ENCODE data around the gene LRRC56. TPM values are rescaled to one million over a fixed set of nuclear protein-coding genes. Genes with fewer than 3 reads are reported as not detected.

LRRC56 gene
- total RNA-seq, 1 experiment from 2014 or later: 3.4 TPM

- H3T11ph ChIP-seq (ENCODE audit: low read length): no peak overlapping the region
- H4K20me1 ChIP-seq (ENCODE audit: control insufficient read depth, insufficient read depth, insufficient read length): no peaks in the 10 kb centered on the region
- no peak overlapping the region for H3K27ac ChIP-seq (ENCODE audit: insufficient read length, low read depth, low read length)
- no peak overlapping the region for H2BK5ac ChIP-seq (ENCODE audit: insufficient read length, low read length)
- peak overlapping the region; percentile 65 to 76 for H3K4me3 Mint-ChIP-seq
- no peak overlapping the region for H2BK120ac ChIP-seq (ENCODE audit: low read depth, low read length, poor library complexity, severe bottlenecking)
- peaks cover 5 to 18% (median 10%) of the 10 kb centered on the region in 3 experiments; a peak in 5 of 7 replicates for H3K36me3 Mint-ChIP-seq (ENCODE audit: insufficient read depth in 1 of 3, low read depth in 3 of 3)
- H4K8ac ChIP-seq (replicated peaks; ENCODE audit: insufficient read length, low read depth, low read length): no peak overlapping the region
- no peaks in the 10 kb centered on the region for H3K9me3 ChIP-seq (ENCODE audit: control insufficient read depth, low read depth, low read length)
- peaks cover 19% of the 10 kb centered on the region for H3K23me2 ChIP-seq (ENCODE audit: insufficient read length, low read depth, low read length, poor library complexity, severe bottlenecking)
- peaks cover 6 to 8% of the 10 kb centered on the region in 2 experiments; a peak in 2 of 4 replicates for H3K4me1 Mint-ChIP-seq
- no peak overlapping the region for H3K23ac ChIP-seq (ENCODE audit: insufficient read length, low read depth, low read length)
- no peak overlapping the region for H3K56ac ChIP-seq (ENCODE audit: insufficient read length, low read depth, low read length)
- H3K9me3 Mint-ChIP-seq: peaks cover 0 to 2% of the 10 kb centered on the region in 2 experiments; a peak in 1 of 5 replicates
- H3K27me3 Mint-ChIP-seq (ENCODE audit: low read depth): peaks cover 16% of the 10 kb centered on the region
- no peak for TF ChIP-seq CTCF (conservative IDR thresholded peaks at IDR 0.05)
- no peak overlapping the region for H3K4ac ChIP-seq (ENCODE audit: low read depth, low read length)
- H3K18ac ChIP-seq (ENCODE audit: insufficient read length, low read depth, low read length): no peak overlapping the region
- no peak overlapping the region for H4K5ac ChIP-seq (ENCODE audit: insufficient read length, low read depth, low read length)
- DNase-seq: peak; percentile 37
- no peak overlapping the region for H3K27ac Mint-ChIP-seq
- no peak overlapping the region for H2AFZ ChIP-seq (ENCODE audit: low read length)
- no peaks in the 10 kb centered on the region for H3K4me1 ChIP-seq (ENCODE audit: insufficient read depth, low read length)
- H2BK12ac ChIP-seq (ENCODE audit: insufficient read length, low read depth, low read length): no peak overlapping the region
- H2BK15ac ChIP-seq (ENCODE audit: low read depth, low read length): no peak overlapping the region
- H3K14ac ChIP-seq (ENCODE audit: insufficient read depth, low read length): no peak overlapping the region
- H3K4me2 ChIP-seq (ENCODE audit: insufficient read depth, insufficient read length, low read length): peak overlapping the region; percentile 47
- no CpG with 5 or more reads among the region's 66 CpGs for WGBS (ENCODE audit: extremely low coverage, insufficient read length, low lambda C conversion rate)
- no peak overlapping the region for H2BK20ac ChIP-seq (ENCODE audit: low read depth, low read length, poor library complexity, severe bottlenecking)
- no peaks in the 10 kb centered on the region for H3K27me3 ChIP-seq (ENCODE audit: insufficient read depth, low read length)
- no peaks in the 10 kb centered on the region for H3K79me2 ChIP-seq (ENCODE audit: insufficient read depth, low read length)
- H2AK5ac ChIP-seq (ENCODE audit: insufficient read length, low read length): no peak overlapping the region
- no peak overlapping the region for H3K9ac ChIP-seq (ENCODE audit: extremely low read depth, insufficient read length, low read length)
- H3K79me1 ChIP-seq (ENCODE audit: insufficient read depth, low read depth, low read length, poor library complexity, severe bottlenecking): no peaks in the 10 kb centered on the region
- no peak overlapping the region for H4K91ac ChIP-seq (ENCODE audit: insufficient read length, low read depth, low read length)
These were observed 2.7 kb upstream of the LRRC56 start for GRCh38 chr11:534396-535209.
